AML-193 (cell line): ENCODE results near the gene CDK13.

Source experiments
- DNase-seq, 2 experiments: peaks; one replicate each; lab custom pipeline; 2025; lab: John Stamatoyannopoulos, UW

CDK13 gene

GRCh38 chr7:39948956-39949928, 814 bp upstream of the CDK13 start:
- peak; percentile 97 for DNase-seq

GRCh38 chr7:39950473-39951225, 593 bp downstream of the CDK13 start:
- peak in 1 of 2 experiments; percentile 23 for DNase-seq

DNA sequence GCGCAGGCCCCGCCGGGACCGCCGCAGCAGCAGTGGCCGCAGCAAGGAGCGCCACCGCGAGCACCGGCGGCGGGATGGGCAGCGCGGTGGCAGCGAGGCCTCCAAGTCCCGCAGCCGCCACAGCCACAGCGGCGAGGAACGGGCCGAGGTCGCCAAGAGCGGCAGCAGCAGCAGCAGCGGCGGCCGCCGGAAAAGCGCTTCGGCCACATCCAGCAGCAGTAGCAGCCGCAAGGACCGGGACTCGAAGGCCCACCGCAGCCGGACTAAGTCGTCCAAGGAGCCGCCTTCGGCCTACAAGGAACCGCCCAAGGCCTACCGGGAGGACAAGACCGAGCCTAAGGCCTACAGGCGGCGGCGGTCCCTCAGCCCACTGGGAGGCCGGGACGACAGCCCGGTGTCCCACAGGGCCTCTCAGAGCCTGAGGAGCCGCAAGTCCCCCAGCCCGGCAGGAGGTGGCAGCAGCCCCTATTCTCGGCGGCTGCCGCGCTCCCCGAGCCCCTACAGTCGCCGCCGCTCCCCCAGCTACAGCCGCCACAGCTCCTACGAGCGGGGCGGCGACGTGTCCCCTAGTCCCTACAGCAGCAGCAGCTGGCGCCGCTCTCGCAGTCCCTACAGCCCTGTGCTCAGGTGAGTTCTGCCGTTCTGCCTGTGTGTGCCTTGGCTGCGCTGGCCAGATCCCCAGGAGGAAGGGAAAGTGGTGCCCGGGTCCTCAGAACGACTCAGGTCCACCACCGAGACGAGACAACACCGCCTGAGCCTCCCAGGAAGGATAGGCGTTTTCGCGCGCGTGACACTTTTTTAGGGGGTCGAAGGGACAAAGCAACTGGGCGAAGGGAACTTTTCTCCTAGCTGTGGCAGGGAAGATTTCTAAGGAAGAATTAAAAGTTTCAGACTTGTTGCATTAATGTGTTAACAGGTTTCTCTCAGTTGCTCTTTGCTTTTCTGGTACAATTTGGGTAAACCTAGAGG, 1.5 kb downstream of the CDK13 start:
- peak; percentile 26 to 37 for DNase-seq

DNA sequence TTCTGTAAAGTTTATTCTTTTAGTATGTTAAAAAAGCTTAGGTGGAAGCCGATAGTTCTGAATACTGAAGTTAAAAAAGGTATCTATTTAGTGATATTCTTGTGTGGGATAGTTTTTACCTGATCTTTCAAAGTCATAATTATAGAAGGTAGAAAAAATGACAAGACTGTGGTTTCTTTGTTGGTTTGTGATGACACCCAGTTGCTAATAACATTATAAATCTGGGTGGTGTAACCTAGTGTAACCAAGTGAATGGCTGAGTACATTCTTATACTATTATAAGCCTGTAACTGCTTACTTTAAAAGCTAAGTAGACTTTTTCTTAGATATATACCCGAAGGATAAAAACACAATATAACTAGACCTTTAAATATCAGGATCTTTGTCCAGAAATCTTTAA, 2.3 kb downstream of the CDK13 start:
- DNase-seq, result peak; percentile 25 to 29

DNA sequence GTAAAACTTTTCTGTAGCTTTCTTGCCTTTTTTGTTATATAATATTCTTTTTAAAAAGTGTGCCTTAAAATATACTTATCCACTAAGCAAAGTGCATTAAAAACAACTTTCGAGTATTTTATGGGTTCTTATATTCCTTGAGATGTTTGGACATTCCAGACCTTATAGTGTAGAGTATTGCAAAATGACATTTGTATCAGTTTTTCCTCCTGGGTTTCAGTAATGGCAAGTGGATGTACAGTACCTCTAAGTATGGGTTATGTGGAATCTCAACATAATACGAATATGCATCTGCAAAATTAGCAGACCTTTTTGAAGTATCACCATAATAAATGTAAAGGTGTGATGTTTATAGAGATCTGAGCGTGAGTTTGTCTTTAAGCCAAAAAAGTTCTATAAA, 2.7 kb downstream of the CDK13 start:
- no peak for DNase-seq

GRCh38 chr7:39954694-39955093, 4.6 kb downstream of the CDK13 start:
- no peak for DNase-seq

- no peak for DNase-seq
Observed at GRCh38 chr7:39958038-39958437, 8.0 kb downstream of the CDK13 start.

DNA sequence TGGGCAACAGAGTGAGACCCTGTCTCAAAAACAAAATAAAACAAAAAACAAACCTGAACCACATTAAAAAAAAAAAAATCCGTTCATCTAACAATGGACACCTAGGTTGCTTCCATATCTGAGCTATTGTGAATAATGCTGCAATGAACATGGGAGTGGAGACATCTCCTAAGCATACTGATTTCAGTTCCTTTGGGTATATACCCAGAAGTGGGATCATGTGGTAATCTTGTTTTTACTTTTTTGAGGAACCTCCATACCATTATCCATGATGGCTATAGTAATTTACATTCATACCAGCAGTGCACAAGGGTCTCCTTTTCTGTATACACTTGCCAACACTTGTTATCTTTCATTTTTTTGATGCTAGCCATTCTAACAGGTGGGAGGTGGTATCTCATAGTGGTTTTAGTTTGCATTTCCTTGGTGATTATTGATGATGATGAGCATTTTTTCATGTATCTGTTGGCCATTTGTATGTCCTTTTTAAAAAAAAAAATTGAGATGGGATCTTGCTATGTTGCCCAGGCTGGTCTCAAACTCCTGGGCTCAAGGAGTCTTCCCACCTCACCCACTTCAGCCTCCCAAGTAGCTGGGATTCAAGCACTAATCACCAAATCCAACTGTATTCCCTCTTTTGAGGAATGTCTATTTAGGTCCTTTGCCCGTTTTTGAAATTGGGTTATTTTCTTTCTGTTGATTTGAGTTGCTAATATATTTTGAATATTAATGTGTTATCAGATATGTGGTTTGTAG, 17.5 kb downstream of the CDK13 start:
- no peak for DNase-seq

- no peak for DNase-seq
Observed at GRCh38 chr7:39969431-39969830, 19.4 kb downstream of the CDK13 start.

DNA sequence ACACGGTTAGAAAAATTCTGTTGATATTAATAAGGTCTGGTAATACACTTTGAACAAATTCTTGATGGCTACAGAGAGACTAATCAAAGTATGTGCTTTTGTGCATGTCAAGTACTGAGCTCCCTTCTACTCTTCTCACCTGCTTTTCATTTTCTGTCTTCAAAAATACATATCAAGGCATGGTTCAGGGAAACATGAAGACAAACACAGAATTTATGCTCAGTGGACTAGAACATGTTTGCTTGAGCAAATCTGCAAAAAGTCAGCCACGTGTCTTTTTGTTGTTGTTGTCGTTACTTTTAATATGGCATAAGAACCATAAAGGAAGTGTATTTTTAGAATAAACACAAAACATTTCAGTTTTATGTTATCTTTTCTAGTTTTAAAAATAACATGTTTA, 21.9 kb downstream of the CDK13 start:
- no peak for DNase-seq

GRCh38 chr7:39973801-39974200, 23.7 kb downstream of the CDK13 start:
- DNase-seq, result no peak

DNA sequence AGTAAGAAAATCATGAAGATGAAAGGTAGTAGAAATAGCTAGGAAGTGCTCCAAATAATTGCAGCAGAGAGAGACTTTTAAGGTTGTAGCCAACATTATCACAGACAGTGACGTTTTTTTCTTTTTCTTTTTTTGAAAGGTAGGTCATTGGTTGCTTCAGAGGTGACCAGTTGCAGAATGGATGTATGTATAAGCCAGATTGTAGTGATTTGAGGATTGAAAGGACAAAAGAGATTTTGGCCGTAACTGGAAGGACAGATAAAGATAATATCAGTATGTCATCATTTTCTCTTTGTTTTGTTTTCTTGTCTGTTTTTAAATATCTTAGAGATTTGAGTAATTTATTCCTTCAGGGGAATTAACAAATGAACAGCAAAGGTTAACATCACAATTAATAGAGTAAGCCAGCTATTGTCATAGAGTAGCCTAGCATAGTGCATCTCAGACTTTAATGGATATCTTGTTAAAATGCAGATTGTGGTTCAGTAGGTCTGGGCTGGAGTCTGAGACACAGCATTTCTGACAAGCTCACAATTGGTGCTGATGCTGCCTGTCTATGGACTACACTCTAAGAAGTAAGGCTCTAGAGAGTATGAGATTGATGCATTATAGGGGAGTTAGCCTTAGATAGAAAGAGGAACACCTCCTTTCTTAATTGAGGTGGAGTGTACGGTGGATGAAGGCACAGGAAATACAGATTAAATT, 28.3 kb downstream of the CDK13 start:
- DNase-seq, result no peak

DNA sequence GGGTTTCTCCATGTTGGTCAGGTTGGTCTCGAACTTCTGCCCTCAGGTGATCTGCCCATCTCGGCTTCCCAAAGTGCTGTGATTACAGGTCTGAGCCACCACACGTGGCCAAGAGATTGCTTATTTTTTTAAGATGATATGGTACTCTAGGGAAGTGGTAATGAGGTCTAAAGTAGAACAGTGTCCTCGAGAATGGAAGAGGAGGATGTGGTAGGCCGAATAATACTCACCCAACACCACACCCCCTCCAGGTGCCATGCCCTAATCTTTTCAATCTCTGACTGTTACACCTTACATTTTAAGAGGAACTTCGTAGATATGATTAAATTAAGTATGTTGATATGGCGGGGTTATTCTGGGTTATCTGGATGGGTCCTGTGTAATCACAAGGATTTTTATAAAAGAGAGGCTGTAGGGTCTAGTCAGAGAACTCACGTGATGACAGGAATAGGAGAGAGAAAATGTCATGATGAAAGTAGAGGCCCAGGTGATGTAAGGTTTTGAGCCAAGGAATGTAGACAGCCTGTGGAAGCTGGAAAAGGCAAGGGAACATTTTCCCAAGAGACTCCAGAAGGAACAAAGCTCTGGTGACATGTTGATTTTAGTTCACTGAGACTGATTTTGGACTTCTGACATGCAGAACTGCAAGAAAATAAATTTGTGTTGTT, 29.5 kb downstream of the CDK13 start:
- DNase-seq, result no peak

DNA sequence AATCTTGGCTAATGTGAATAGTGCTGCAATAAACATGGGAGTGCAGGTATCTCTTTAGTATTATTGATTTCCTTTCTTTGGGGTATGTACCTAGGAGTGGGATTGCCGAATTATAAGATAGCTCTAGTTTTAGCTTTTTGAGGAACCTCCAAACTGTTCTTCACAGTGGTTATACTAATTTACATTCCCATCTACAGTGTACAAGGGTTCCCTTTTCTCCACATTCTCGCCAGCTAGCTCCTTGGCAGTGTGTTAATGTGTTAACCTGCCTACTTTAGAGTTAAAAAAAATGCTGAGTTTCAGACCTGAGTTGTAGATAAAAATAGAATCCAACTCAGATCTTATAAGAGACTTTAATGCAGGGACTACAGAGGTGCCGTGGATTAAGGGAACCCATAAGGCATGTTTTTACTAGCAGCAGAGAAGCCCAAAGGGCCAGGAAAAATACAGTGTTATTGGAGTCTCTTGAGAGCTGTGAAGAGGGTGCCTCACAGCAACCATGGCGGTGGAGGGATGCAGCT, 35.4 kb downstream of the CDK13 start:
- no peak for DNase-seq

- DNase-seq, result no peak
Observed at GRCh38 chr7:39987641-39988347, 37.7 kb downstream of the CDK13 start.

GRCh38 chr7:40000734-40001315, 50.8 kb downstream of the CDK13 start:
- DNase-seq, result no peak

GRCh38 chr7:40001649-40002048, 51.6 kb downstream of the CDK13 start:
- no peak for DNase-seq

DNA sequence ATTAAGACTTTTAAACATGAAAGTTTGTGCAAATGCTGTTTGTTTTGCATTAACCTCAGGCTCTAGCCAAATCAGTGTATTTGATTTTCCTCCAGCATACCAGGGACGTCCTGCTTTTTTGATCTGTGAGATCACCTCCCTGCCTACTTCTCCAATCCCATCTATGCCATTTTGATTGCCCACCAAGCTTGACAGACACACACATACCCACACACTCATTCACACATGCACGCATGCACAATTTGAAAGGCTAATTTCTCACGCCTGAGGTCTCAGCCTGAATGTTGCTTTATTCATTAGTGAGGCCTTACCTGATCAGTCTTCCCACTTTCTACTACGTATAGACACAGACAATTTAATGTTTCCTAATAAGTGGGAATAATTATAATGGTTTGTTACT, 53.5 kb downstream of the CDK13 start:
- no peak for DNase-seq
